Left forelimb (tissue), 1 donor: ENCODE results near the gene LRRC8C.

ENCODE experiments used
- DNase-seq: peaks from one replicate; pipeline ENCODE4 v3.0.0-alpha.2; 2018; ENCODE audit warnings: low spot score

LRRC8C gene

GRCh38 chr1:89671775-89672488, 39.0 kb downstream of the LRRC8C start:
- no peak for DNase-seq

DNA sequence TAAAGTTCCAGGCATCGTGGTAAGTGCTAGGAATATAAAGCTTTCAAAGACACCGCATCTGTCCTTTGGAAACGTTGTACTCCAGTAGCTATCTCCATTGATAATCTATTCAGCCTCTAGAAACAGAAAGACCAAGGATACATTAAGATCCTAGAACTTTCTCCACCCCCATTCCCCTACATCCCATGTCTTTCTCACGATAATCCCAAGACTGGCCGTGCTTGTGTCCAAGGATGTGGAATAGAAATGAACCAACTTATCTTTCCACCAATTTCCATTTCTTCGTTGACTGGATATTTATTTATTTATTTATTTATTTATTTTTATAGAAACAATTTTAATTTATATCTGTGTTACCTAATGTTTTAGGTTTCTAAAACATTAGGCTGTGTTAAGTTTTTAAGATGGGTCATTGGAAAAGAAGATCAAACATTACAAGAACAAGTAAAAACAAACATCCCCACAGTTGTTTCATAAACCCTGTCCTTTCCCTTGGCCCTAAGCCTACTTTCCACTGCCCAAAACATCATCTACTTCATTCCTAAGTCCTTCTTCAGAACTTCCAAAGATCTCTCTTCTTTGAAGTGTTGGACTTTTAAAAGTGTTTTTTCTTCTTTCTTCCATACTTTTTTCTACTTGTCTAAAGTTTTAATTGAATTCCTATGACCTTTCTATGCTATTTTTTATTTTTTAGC, 39.7 kb downstream of the LRRC8C start:
- DNase-seq, result no peak

DNA sequence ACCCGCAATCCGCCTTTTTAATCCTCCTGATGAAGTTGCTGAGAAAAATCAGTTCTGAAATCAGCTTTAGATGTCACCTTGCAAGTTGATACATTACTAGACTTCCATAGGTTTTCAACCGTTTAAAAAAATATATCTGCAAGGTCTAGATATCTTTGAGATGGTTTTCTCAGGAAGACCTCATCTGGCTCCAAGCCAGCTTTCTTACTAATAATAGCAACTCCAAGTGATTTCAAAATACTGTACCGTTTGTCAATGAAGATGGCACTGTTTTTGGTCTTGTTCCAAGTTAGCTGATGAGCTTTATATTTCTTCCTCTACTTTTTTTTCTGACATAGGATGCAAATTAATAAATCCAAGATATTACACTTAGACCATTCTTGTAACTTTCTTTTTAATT, 40.3 kb downstream of the LRRC8C start:
- no peak for DNase-seq

DNA sequence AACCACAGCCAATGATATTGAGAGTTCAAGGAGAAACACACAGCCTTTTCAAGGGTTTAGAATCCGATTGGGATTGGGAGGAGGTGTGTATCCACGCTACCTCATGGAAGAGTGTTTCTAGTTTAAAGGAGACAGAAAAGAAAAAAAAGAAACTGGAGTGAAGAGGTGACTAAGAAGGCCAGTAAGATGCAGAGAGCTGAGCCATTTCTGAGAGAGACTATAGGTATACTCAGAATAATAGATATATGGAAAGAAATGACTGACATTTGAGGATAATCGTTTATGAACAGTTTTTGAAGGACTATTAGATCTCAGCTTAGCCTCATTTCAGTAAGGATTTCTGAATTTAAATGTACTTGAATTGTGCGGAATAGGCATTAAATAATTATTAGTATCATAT, 42.8 kb downstream of the LRRC8C start:
- DNase-seq, result no peak

DNA sequence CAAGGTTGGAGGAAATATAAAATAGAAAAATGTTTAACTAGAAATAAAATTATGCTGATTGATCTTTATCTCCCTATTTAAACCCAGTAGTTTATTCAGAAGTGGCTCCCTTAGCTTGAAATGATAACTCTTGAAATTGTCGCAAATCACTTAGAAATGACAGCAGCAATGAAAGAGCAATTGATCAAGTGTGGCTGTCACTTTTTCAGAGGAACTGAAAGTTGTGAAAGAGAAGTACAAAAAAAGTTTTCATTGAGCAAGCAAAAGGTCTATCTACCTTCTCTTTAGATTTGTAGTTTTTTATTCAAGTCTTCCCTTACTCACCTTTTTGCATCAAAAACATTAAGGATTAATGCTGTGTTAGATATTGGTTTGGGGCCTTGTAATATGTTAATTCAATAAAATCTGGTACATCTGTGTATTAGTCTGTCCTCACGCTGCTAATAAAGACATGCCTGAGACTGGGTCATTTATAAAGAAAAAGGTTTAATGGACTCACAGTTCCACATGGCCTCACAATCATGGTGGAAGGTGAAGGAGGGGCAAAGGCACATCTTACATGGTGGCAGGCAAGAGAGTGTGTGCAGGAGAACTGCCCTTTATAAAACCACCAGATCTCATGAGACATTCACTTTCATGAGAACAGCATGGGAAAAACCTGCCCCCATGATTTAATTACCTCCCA, 48.3 kb downstream of the LRRC8C start:
- no peak for DNase-seq

DNA sequence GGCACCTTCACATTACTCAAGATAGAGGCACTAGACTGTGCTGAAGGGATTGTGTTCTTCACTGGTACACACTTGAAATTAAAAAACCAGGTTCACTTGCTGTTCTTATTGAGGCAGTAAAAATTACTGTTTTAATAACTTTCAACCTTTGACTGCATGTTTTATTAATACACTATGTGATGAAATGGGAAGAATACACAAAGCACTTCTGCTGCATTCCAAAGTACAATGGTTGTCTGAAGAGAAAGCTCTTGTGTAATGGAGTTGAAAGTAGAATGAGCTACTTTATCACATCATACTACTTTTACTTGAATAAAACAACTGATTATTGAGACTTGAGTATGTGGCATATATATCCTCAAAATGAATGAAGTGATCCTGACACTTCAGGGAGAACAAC, 49.7 kb downstream of the LRRC8C start:
- DNase-seq, result no peak

DNA sequence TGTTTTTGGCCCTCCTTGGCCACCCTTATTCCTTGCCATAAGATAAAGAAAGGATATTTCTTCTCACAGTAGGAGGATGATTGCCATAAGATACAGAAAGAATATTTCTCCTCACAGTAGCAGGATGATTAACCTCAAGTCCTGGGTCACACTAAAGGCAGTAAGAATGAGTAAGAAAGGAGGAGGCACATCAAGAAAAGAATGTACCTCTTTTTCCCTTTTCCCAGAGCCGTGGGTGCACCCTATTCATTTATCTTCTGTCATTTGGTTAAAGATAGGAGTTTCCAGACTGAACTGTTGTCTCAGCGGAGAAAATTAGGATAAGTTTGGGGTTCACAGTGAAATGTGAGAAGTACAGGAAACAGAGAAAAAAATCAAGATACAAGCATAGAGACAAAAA, 52.5 kb downstream of the LRRC8C start:
- no peak for DNase-seq

DNA sequence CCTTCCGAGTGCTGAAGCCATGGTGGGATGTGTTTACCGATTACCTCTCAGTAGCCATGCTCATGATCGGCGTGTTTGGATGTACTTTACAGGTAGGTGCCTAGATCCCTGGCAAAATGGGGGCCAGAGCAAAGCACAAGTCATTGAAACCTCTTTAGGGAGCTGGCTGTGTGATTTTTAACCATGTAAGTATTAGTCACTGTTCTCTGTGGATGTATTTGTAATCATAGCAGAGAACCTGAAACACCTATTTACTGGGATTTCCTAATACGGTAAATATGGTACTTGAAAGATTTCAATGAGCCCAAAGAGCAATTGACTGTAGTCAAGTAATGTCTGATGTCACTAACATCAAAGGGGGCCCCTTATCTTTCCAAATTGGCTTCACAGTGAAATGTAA, 53.6 kb downstream of the LRRC8C start:
- no peak for DNase-seq

- DNase-seq, result no peak
These were observed 54.3 kb downstream of the LRRC8C start for GRCh38 chr1:89687254-89687653.

- DNase-seq, result no peak
These were observed 55.7 kb downstream of the LRRC8C start for GRCh38 chr1:89688607-89689006.

- DNase-seq, result no peak
These were observed 56.3 kb downstream of the LRRC8C start for GRCh38 chr1:89689234-89689633.

GRCh38 chr1:89690595-89690994, 57.7 kb downstream of the LRRC8C start:
- DNase-seq, result no peak

GRCh38 chr1:89692601-89693521, 59.9 kb downstream of the LRRC8C start:
- no peak for DNase-seq

DNA sequence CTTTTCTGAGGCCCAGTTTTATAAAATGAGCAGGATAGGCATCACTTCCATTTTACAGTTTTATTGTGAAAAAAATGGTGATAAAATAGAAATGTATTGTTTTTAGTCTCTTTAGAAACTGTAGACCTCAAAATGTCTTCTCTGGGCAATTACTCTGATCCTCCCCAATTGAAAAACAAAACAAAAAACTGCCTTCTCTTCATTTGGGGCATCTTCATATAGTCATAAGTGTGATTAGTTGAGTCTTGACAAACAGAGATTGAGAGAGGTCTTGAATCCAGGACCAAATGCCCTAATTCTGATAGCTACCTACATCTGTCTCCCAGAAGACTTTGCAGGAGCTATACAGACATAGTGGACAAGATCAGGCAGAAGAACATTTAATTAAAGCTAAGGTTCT, 62.9 kb downstream of the LRRC8C start:
- DNase-seq, result no peak

- DNase-seq, result no peak
These were observed 64.5 kb downstream of the LRRC8C start for GRCh38 chr1:89697383-89697782.

GRCh38 chr1:89698020-89698560, 65.2 kb downstream of the LRRC8C start:
- no peak for DNase-seq

DNA sequence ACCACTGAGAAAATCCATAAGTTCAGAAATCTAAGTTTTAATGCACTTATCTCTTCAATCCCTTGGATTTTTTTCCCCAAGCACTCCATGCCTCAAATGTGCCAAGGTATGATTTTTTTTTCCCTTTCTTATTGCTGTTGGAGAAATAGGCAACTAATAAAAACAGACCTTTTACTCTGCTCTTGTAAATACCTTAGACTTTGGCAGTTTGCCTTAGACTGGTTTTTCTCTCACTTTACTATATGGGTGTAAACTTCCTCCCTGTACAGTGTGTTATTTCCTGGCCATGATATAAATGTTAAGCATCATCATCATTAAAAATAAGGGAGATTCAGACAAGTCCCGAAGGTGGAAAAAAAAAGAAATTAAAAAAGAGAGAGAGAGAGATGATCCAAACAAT, 65.7 kb downstream of the LRRC8C start:
- DNase-seq, result no peak

DNA sequence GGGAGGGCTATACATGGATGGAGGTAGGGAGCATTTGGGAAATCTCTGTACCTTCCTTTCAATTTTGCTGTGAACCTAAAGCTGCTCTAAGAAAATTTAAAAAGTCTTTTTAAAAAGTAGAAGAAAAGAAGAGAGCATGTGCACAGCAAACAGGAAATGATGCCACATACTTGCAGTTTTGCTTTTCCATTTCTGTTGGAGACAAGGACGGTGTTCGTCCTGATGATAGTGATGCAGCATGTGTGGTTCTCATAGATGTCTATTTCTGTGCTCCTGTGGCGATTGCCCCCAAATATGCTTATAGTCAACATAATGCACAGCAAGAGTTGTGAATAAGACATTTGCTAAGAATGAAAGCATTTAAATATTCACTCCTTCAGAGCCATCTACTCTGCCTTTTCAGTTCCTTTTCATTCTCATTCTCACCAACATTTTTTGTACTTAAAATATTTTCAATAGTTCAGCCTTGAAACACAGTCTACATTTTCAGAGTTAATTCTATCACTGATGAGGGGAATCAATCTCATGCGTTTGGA, 66.6 kb downstream of the LRRC8C start:
- no peak for DNase-seq

- DNase-seq, result no peak
These were observed 68.9 kb downstream of the LRRC8C start for GRCh38 chr1:89701746-89702241.

DNA sequence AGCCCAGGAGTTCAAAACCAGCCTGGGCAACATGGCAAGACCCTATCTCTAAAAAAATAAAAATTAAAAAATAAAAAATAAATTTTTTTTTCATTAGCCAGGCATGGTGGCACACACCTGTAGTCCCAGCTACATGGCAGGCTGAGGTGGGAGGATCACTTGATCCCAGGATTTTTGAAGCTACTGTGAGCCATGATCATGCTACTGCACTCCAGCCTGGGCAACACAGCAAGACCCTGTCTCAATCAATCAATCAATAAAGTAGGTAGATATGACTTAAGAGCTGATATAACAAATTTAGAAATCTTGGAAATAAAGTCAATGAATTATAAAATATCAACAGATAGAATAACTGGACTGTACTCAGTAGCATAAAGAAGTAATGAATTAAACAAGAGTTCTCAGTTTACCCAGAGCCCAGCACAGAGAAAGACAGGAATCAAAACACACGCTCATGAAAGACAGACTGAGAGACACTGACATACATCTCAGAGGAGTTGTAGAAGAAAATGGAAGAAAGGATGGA, 69.7 kb downstream of the LRRC8C start:
- DNase-seq, result no peak

DNA sequence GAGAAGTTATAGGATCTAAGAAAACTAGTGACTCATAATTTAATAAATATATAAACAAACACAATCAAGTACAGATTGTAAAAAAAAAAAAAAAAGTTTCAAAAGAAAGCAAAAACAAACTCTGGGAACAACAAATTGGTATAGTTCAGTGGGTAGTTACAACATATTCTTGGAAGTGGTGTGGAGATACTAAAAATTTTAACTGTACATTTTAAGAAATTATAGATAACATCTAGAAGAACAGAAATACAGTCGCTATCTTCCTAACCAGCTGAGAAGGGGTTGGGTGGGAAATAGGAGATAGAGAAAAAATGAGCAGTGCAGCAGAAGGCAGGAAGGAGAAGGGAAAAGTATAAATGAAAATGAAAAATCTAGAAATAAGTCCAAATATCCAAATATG, 70.5 kb downstream of the LRRC8C start:
- no peak for DNase-seq
